Karpas-422 (cell line): Measurements from ENCODE around the gene SAMD14. TPM values are rescaled to one million over a fixed set of nuclear protein-coding genes. Genes with fewer than 3 reads are reported as not detected.

Experiments
- DNase-seq: peaks from one replicate; pipeline ENCODE4 v3.0.0-alpha.2; 2015
- H2AFZ ChIP-seq: fragments of 200-600 bp; sonication (generic); 2 replicates; pipeline ENCODE4 v1.6.1; 2014; ENCODE audit warnings: antibody characterized with exemption, low read length, mixed read lengths
- H3K27ac ChIP-seq: fragments of 200-600 bp; sonication (generic); 2 replicates; pipeline ENCODE4 v1.5.1; 2014; ENCODE audit warnings: mild to moderate bottlenecking, low read length, moderate library complexity
- H3K27me3 ChIP-seq: fragments of 200-600 bp; sonication (generic); 2 replicates; pipeline ENCODE4 v1.6.1; 2014; ENCODE audit warnings: low read length, mixed read lengths
- H3K36me3 ChIP-seq: fragments of 200-600 bp; sonication (generic); 2 replicates; pipeline ENCODE4 v1.6.1; 2014; ENCODE audit warnings: low read length, mixed read lengths; ENCODE audit not compliant: insufficient read depth
- H3K4me1 ChIP-seq: fragments of 200-600 bp; sonication (generic); 2 replicates; pipeline ENCODE4 v1.6.1; 2014; ENCODE audit warnings: mild to moderate bottlenecking, low read length, mixed read lengths
- H3K4me2 ChIP-seq: fragments of 200-600 bp; sonication (generic); 2 replicates; pipeline ENCODE4 v1.6.1; 2014; ENCODE audit warnings: low read length, low read depth, mild to moderate bottlenecking; ENCODE audit not compliant: poor library complexity, severe bottlenecking
- H3K4me3 ChIP-seq: fragments of 200-600 bp; sonication (generic); 2 replicates; pipeline ENCODE4 v1.5.1; 2014; ENCODE audit warnings: mild to moderate bottlenecking, antibody characterized with exemption, low read length, mixed read lengths
- H3K79me2 ChIP-seq: fragments of 200-600 bp; sonication (generic); 2 replicates; pipeline ENCODE4 v1.6.1; 2014; ENCODE audit warnings: mild to moderate bottlenecking, low read length, mixed read lengths
- H3K9ac ChIP-seq: fragments of 200-600 bp; sonication (generic); 2 replicates; pipeline ENCODE4 v1.6.0; 2014; ENCODE audit warnings: low read length
- H3K9me2 ChIP-seq: fragments of 200-600 bp; sonication (generic), shearing (Covaris generic); replicated peaks from 2 replicates; pipeline ENCODE4 v1.6.0; 2014; ENCODE audit warnings: mild to moderate bottlenecking, low read length, moderate library complexity; ENCODE audit not compliant: insufficient read depth
- H3K9me3 ChIP-seq: fragments of 300-700, 200-600 bp; sonication (generic); 2 replicates; pipeline ENCODE4 v1.6.1; 2014; ENCODE audit warnings: low read length, mixed read lengths
- H4K20me1 ChIP-seq: fragments of 200-600 bp; sonication (generic); 2 replicates; pipeline ENCODE4 v1.6.1; 2014; ENCODE audit warnings: mild to moderate bottlenecking, antibody characterized with exemption, low read length, low read depth; ENCODE audit not compliant: insufficient read depth
- total RNA-seq: library from RNA; depleted of rRNA; stranded (reverse); fragments of >200 nt; shearing (Covaris generic); gene quantifications from 2 replicates; pipeline ENCODE4 v1.2.3, GENCODE V29; 2014; ENCODE audit warnings: low replicate concordance

Gene SAMD14
- total RNA-seq, 1 experiment from 2014 or later = not detected

DNA sequence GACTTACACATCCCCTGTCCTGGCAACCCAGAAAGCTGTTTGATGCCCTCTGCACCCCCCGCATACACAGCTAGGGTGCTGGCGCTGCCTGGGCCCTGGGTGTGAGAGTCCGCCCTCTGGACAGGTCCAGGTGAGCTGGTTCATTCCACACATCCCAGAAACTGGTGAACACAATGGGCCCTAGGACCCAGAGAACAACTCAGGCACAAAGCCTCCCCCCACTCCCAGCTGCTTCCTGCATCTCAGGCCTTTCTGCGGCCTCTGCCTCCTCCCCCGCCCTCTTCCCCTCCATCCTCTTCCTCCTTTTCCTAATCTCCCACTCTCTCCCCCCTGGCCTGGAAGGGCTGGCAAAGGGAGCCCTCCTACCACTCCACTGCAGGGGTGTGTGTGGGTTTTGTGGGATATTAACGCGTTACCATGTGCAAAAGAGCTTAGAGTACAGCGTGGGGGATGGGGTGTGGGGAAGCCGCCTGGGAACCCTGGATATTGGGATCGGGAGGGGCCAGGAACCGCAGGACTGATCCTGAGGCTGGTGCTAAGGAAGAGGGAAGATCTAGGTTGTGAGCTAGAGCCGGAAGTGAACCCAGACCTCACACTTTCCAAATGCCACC, 22.1 kb upstream of the SAMD14 start:
- Histone ChIP-seq H2AFZ (peak overlapping the region; percentile 9; the same call in 1 of the 2 replicates), H3K9me2 (no peaks in the 10 kb centered on the region), H3K4me3 (peak overlapping the region; percentile 95), H3K4me2 (peak overlapping the region; percentile 98), H3K9me3 (no peaks in the 10 kb centered on the region), H4K20me1 (peaks cover 8% of the 10 kb centered on the region; the same call in 1 of the 2 replicates), H3K4me1 (peaks cover 37% of the 10 kb centered on the region), H3K79me2 (peaks cover 39% of the 10 kb centered on the region), H3K9ac (peak overlapping the region; percentile 98), H3K36me3 (no peaks in the 10 kb centered on the region), H3K27me3 (no peaks in the 10 kb centered on the region), H3K27ac (no peak overlapping the region)
- peak; percentile 85 for DNase-seq

DNA sequence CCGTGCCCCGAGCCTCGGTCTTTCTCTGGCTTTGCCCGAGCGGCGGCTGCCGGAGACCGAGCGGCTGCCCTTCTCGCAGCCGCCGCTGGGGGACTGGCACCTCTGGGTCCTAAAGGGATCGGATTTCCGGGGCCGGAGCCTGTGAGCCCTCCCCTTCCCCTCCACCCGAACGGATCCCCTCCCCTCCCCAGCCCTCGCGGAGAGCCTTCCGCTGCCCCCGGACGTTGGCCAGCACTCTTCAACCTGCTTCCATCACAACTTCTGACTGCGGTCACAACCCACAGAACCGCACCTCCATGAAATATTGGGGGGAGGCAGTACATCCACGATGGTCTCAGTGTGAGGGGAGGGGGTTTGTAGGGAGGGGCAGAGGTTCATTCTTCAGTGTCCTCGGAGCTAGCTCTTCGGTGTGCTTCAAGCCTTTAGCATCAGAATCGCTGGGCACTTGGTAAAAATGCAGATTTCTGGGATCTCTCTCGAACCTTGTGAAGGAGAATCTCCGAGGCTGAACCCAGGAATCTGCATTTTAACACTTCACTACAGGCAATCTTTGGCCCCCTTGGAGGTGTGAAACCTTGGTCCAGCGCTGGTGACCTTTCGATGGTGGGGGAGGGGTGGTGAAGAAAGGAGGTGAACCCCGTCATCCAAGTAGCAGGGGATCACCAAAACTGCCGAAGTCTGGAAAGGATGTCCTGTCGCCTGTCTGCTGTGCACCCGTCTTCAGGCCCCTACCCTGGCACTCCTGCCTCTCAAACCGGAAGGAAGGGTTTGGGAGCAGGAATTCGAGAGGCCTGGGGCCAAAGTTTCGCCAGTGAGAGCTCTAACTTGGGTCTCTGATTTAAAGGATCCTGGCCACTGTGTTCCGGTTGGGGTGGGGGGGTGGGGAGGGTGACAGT, 21.3 kb upstream of the SAMD14 start:
- Histone ChIP-seq H3K27ac (peak overlapping the region; percentile 97), H3K9me3 (no peaks in the 10 kb centered on the region), H3K4me3 (peak overlapping the region; percentile 95), H2AFZ (peak overlapping the region; percentile 48; the same call in 1 of the 2 replicates), H3K9me2 (no peaks in the 10 kb centered on the region), H3K36me3 (no peaks in the 10 kb centered on the region), H4K20me1 (peaks cover 15% of the 10 kb centered on the region; the same call in 1 of the 2 replicates), H3K79me2 (peaks cover 46% of the 10 kb centered on the region), H3K9ac (peak overlapping the region; percentile 98), H3K4me1 (peaks cover 44% of the 10 kb centered on the region), H3K27me3 (no peaks in the 10 kb centered on the region), H3K4me2 (peak overlapping the region; percentile 98)
- DNase-seq = peak; percentile 96

DNA sequence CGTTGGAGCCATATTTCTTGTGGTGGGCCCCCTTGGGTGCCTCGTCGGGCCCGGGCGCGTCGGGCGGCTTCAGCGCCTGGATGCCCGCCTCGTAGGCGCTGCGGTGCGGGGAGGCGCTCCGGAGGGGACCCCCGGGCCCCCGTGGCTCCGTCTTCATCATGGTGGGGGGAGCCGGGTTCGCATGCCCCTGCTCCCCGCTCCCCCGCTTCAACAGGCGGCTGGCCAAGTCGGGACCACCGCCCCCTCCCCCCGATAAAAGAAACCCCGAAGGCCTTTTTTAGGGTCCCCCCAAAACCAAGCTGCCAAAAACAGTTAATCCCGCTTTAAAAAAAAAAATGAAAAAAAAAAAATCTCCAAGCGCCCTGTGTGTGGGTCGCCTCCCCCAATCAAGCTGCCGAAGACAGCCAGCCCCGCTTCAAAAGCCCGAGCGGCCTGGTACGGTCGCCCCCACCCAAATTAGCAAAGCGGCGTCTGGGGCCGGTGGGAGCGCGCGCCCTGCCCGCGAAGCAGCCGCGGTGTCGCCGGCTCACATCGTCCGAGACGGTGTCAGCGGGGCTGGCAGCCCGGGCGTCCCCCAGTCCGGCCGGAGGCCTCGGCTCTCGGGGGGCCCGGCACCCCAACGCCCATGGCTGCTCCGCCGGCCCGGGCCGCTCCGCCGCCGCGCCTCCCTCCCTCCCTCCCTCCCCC, 20.5 kb upstream of the SAMD14 start, which contains the start of gene PPP1R9B:
Gene PPP1R9B (minus strand): TSS at position 324 of the 687 bp plus-strand sequence. CDS start 164 bp downstream, at position 160.
- Histone ChIP-seq H3K27ac (peak within 1 kb of the TSS; percentile 97), H3K4me3 (peak within 1 kb of the TSS; percentile 95), H4K20me1 (peaks cover 23% of the 10 kb centered on the region), H3K79me2 (peaks cover 54% of the 10 kb centered on the region), H3K4me1 (peaks cover 52% of the 10 kb centered on the region), H2AFZ (peak within 1 kb of the TSS; percentile 48; the same call in 1 of the 2 replicates), H3K9ac (peak within 1 kb of the TSS; percentile 98), H3K9me3 (no peaks in the 10 kb centered on the region), H3K36me3 (0 out of 2 replicates have a peak, but pooled peaks cover under 1% of the 10 kb centered on the region), H3K9me2 (no peaks in the 10 kb centered on the region), H3K27me3 (no peaks in the 10 kb centered on the region), H3K4me2 (peak within 1 kb of the TSS; percentile 98)
- peak; percentile 67 for DNase-seq

DNA sequence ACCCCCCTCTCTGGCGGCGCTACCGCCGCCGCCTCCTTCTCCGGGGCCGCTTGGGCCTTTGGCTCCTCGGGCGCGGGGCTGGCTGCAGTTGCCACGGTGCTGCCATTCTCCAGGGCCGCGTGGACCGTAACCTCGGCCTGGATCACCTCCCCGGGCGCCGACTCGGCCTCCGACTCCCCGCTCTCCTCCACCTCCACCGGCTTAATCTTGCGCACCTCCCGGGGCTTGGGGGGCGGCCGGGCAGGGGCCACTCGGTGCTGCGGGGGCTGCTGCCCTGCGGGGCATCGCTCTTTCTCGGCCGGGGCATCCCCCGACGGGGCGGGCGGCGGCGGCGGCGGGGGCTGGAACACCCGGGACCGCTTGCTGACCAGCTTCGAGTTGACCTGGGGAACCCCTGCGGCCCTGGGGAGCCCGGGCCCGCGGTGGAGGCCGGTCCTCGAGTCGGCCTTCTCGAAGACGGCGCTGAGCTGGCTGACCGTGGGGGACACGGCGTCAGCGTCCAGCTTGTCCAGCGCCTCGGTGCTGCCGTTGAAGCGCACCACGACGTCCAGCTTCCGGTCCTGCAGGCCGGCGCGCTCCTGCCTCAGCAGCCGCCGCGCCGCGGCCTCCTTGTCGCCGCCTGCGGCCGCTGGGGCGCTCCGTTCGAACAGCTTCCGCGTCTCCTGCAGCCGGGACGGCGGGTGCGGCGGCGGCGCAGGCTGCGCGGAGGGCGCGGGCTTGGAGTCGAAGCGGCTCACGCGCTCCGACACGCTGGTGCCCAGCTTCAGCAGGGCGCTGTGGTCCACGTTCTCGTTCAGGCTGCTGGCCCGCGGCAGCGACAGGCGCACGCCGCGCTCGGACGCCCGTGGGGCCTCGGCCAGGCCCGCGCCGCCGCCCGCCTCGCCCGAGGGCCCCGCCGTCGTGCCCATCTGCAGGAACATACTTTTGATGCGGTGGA, 19.7 kb upstream of the SAMD14 start:
- Histone ChIP-seq H3K9ac (peak overlapping the region; percentile 98), H3K9me2 (no peaks in the 10 kb centered on the region), H3K9me3 (no peaks in the 10 kb centered on the region), H3K27me3 (no peaks in the 10 kb centered on the region), H2AFZ (no peak overlapping the region), H3K79me2 (peaks cover 63% of the 10 kb centered on the region), H3K4me3 (peak overlapping the region; percentile 95), H3K4me1 (peaks cover 55% of the 10 kb centered on the region), H4K20me1 (peaks cover 30% of the 10 kb centered on the region), H3K4me2 (peak overlapping the region; percentile 98), H3K36me3 (peaks cover 8% of the 10 kb centered on the region), H3K27ac (peak overlapping the region; percentile 97)
- DNase-seq = peak; percentile 84

DNA sequence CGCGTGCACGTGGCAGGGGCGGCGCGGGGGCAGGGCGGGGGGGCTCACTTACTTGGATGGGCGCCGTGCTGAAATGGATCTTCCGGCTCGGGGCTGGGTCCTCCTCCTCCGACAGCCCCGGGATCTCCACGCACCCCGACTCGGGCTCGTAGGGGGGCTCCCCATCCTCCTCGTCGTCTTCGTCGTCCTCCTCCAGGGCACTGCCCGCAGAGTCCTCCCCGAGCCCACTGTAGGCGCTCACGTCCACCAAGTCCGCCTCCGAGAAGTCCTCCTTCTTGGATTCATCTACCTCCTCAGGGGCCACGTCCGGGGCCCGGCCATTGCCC, 19.1 kb upstream of the SAMD14 start:
- Histone ChIP-seq H3K4me3 (peak overlapping the region; percentile 95), H3K27ac (peak overlapping the region; percentile 97), H3K27me3 (no peaks in the 10 kb centered on the region), H2AFZ (no peak overlapping the region), H3K4me2 (peak overlapping the region; percentile 98), H3K36me3 (peaks cover 15% of the 10 kb centered on the region), H4K20me1 (peaks cover 35% of the 10 kb centered on the region), H3K9ac (peak overlapping the region; percentile 98), H3K79me2 (peaks cover 69% of the 10 kb centered on the region), H3K9me3 (no peaks in the 10 kb centered on the region), H3K4me1 (peaks cover 62% of the 10 kb centered on the region), H3K9me2 (no peaks in the 10 kb centered on the region)
- DNase-seq = no peak

DNA sequence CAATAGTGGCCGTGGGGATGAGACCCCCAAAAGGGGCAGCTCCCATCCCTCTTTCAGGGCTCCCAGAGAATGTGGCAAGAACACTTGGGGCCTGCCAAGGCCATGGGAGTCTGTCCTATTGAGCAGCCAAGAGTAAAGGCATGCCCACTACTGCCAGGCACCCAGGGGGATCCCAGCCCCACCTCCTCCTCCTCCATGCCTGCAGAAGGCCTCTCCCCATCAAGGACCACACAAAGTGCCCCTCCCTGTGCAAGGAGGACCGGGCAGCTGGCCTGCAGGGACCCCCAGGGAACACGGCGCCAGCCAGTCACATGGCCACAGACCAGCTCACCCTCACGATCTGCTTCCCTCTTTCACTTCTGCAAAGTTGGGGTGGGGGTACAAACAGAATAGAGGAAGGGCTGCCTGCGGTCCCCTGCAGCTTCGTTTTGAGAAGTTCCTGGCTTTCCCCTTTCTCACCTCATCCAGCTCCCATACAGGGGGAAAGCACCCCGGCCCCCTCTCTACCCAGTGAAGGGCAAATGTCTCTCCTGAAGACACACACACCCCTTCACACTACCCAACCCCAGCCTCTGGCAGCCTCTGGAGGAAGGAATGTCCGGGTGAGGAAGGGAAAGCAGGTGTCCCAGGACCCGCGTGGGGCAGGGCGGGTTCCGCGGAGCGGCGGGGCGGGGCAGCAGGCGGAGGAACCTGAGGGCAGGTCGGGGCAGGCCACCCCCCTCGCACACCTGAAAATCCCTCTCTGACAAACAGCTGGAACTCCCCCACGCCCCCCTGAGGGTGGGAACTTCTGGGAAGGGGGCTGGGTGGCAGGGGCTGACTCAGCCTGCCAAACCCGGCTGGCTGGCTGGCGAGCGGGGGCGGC, 18.5 kb upstream of the SAMD14 start:
- H2AFZ ChIP-seq = no peak overlapping the region
- no peaks in the 10 kb centered on the region for H3K9me3 ChIP-seq
- peak overlapping the region; percentile 97 for H3K27ac ChIP-seq
- peak overlapping the region; percentile 98 for H3K4me2 ChIP-seq
- H4K20me1 ChIP-seq = peaks cover 39% of the 10 kb centered on the region
- H3K79me2 ChIP-seq = peaks cover 75% of the 10 kb centered on the region
- H3K27me3 ChIP-seq = no peaks in the 10 kb centered on the region
- DNase-seq = peak; percentile 94
- H3K4me3 ChIP-seq = peak overlapping the region; percentile 95
- H3K9ac ChIP-seq = peak overlapping the region; percentile 98
- peaks cover 63% of the 10 kb centered on the region for H3K4me1 ChIP-seq
- H3K9me2 ChIP-seq = no peaks in the 10 kb centered on the region
- peaks cover 21% of the 10 kb centered on the region for H3K36me3 ChIP-seq

DNA sequence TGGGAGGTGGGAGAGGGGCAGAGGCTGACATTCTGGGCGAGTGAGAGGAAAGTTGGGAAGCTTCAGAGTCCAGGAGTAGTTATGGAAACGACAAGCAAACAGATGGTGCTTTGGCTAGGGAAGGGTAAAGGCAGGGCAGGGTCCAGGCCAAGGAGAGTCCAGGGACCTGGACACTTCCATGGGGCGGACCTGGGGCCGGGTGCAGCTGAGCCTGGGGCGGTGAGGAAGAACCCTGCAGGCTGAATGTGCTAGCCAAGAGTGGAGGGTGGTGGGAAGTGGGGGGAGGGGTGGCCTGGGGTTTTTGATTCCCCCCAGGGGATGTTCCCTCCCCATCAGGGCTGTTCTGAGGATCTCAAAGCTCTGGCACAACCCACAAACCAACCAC, 17.9 kb upstream of the SAMD14 start:
- H3K9ac ChIP-seq = peak overlapping the region; percentile 98
- H4K20me1 ChIP-seq = peaks cover 43% of the 10 kb centered on the region
- peaks cover 21% of the 10 kb centered on the region for H3K36me3 ChIP-seq
- no peak overlapping the region for H2AFZ ChIP-seq
- peak overlapping the region; percentile 98 for H3K4me2 ChIP-seq
- peaks cover 63% of the 10 kb centered on the region for H3K4me1 ChIP-seq
- DNase-seq = peak; percentile 64
- peaks cover 76% of the 10 kb centered on the region for H3K79me2 ChIP-seq
- peak overlapping the region; percentile 95 for H3K4me3 ChIP-seq
- no peaks in the 10 kb centered on the region for H3K9me3 ChIP-seq
- H3K27ac ChIP-seq = peak overlapping the region; percentile 97
- no peaks in the 10 kb centered on the region for H3K27me3 ChIP-seq
- no peaks in the 10 kb centered on the region for H3K9me2 ChIP-seq
